Mesenchymal stem cell (in vitro differentiated cells and primary cell): ENCODE data around the gene CCL11.
A peak's percentile ranks its signal among the peaks of the same experiment; 100 is the strongest.

Source experiments
- DNase-seq: peaks from one replicate; pipeline ENCODE4 v3.0.0-alpha.2; 2013
- H2AFZ ChIP-seq: one replicate; pipeline ENCODE4 v1.6.1; 2013; ENCODE audit warnings: low read depth, mild to moderate bottlenecking, control low read depth, inconsistent platforms, low read length, moderate library complexity
- H2AK5ac ChIP-seq: 2 replicates; pipeline ENCODE4 v1.6.1; 2013; ENCODE audit warnings: low read length, moderate library complexity, mild to moderate bottlenecking, inconsistent platforms; ENCODE audit not compliant: severe bottlenecking
- H2BK120ac ChIP-seq: one replicate; pipeline ENCODE4 v1.6.1; 2013; ENCODE audit warnings: low read depth, mild to moderate bottlenecking, inconsistent platforms, low read length, moderate library complexity
- H2BK12ac ChIP-seq, 2 experiments: one replicate each; pipeline ENCODE4 v1.6.1; 2013; ENCODE audit warnings: inconsistent platforms in 2 of 2, low read length in 2 of 2, mild to moderate bottlenecking in 2 of 2, moderate library complexity in 2 of 2, control low read depth in 1 of 2
- H2BK15ac ChIP-seq: one replicate; pipeline ENCODE4 v1.6.1; 2013; ENCODE audit warnings: mild to moderate bottlenecking, low read depth, inconsistent platforms; ENCODE audit not compliant: poor library complexity, severe bottlenecking
- H2BK5ac ChIP-seq: 2 replicates; pipeline ENCODE4 v1.6.1; 2013; ENCODE audit warnings: low read depth, mild to moderate bottlenecking, low read length, control low read depth, inconsistent platforms; ENCODE audit not compliant: poor library complexity, severe bottlenecking
- H3K14ac ChIP-seq, 2 experiments: one replicate each; pipeline ENCODE4 v1.6.1; 2013; ENCODE audit warnings: inconsistent platforms in 2 of 2, low read length in 2 of 2, control low read depth in 1 of 2, mild to moderate bottlenecking in 1 of 2, moderate library complexity in 1 of 2
- H3K18ac ChIP-seq, 2 experiments: one replicate each; pipeline ENCODE4 v1.6.1; 2013; ENCODE audit warnings: inconsistent platforms in 2 of 2, low read length in 2 of 2, control low read depth in 1 of 2, low read depth in 1 of 2, mild to moderate bottlenecking in 1 of 2
- H3K23ac ChIP-seq, 2 experiments: one replicate each; pipeline ENCODE4 v1.6.1; 2013; ENCODE audit warnings: inconsistent platforms in 2 of 2, low read length in 2 of 2, mild to moderate bottlenecking in 2 of 2, moderate library complexity in 2 of 2, control low read depth in 1 of 2
- H3K27ac ChIP-seq: 2 replicates; pipeline ENCODE4 v1.5.1; 2013; ENCODE audit warnings: mild to moderate bottlenecking, moderate library complexity, low read length, control low read depth, inconsistent platforms; ENCODE audit not compliant: poor library complexity, severe bottlenecking
- H3K27me3 ChIP-seq, 2 experiments: 2 replicates each; pipeline versions ENCODE4 v1.6.1 to v1.7.0; 2013; ENCODE audit warnings: low read length in 2 of 2, mild to moderate bottlenecking in 2 of 2, moderate library complexity in 2 of 2, control low read depth in 1 of 2, inconsistent platforms in 1 of 2; ENCODE audit not compliant: control insufficient read depth in 1 of 2, insufficient read depth in 1 of 2
- H3K36me3 ChIP-seq, 2 experiments: 2 replicates each; pipeline versions ENCODE4 v1.6.1 to v1.7.0; 2013; ENCODE audit warnings: low read length in 2 of 2, control low read depth in 1 of 2, inconsistent platforms in 1 of 2, low read depth in 1 of 2, mild to moderate bottlenecking in 1 of 2; ENCODE audit not compliant: insufficient read depth in 2 of 2, control insufficient read depth in 1 of 2
- H3K4ac ChIP-seq, 2 experiments: one replicate each; pipeline ENCODE4 v1.6.1; 2013; ENCODE audit warnings: inconsistent platforms in 2 of 2, low read length in 2 of 2, mild to moderate bottlenecking in 2 of 2, moderate library complexity in 2 of 2, control low read depth in 1 of 2, low read depth in 1 of 2
- H3K4me1 ChIP-seq: 2 replicates; pipeline ENCODE4 v1.6.1; 2013; ENCODE audit warnings: low read depth, low read length, control low read depth; ENCODE audit not compliant: control insufficient read depth, insufficient read depth
- H3K4me2 ChIP-seq: 2 replicates; pipeline ENCODE4 v1.6.1; 2013; ENCODE audit warnings: low read length, mild to moderate bottlenecking, inconsistent platforms; ENCODE audit not compliant: poor library complexity, severe bottlenecking
- H3K4me3 ChIP-seq, 2 experiments: 2 replicates each; pipeline versions ENCODE4 v1.5.1 to v1.7.0; 2013; ENCODE audit warnings: low read length in 2 of 2, mild to moderate bottlenecking in 2 of 2, control low read depth in 1 of 2, low read depth in 1 of 2; ENCODE audit not compliant: insufficient read depth in 1 of 2
- H3K79me1 ChIP-seq: replicated peaks from 2 replicates; pipeline ENCODE4 v1.6.1; 2013; ENCODE audit warnings: mild to moderate bottlenecking, control low read depth, low read length, inconsistent platforms; ENCODE audit not compliant: poor library complexity, severe bottlenecking
- H3K9ac ChIP-seq: 2 replicates; pipeline ENCODE4 v1.7.0; 2013; ENCODE audit warnings: mild to moderate bottlenecking, low read length, moderate library complexity
- H3K9me3 ChIP-seq: 2 replicates; pipeline ENCODE4 v1.7.0; 2013; ENCODE audit warnings: mild to moderate bottlenecking, low read length; ENCODE audit not compliant: control insufficient read depth
- H4K8ac ChIP-seq: one replicate; pipeline ENCODE4 v1.6.1; 2013; ENCODE audit warnings: inconsistent platforms, mild to moderate bottlenecking, low read length, moderate library complexity
- H4K91ac ChIP-seq: one replicate; pipeline ENCODE4 v1.6.1; 2013; ENCODE audit warnings: mild to moderate bottlenecking, low read length, inconsistent platforms
- WGBS: methylation state at CpG from one replicate; pipeline ENCODE4 v1.1.7; 2013; ENCODE audit warnings: mixed read lengths; 5-methylcytosine and 5-hydroxymethylcytosine counted together

CCL11 gene

DNA sequence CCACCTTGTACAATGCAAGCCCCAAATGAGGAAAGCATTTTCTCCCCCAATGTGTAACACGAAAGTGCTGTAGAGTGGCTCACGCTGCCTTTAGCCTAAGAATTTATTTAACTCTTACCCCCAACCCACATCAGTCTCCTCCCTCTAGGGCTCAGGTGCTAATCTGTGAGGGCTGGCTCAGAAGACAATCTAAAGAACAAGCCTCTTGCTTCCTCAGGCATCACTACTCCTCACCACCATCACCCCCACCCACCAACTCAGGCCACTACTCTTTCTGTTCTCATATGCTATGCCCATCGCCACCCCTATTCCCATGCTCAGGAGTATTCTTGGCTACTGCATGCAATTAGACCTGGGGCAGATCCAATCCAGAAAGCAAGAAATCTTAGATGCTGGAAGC is 34.4 kb upstream of the CCL11 start:
- no peak for DNase-seq
- Histone ChIP-seq H2AFZ (no peak overlapping the region), H3K9me3 (no peaks in the 10 kb centered on the region)

DNA sequence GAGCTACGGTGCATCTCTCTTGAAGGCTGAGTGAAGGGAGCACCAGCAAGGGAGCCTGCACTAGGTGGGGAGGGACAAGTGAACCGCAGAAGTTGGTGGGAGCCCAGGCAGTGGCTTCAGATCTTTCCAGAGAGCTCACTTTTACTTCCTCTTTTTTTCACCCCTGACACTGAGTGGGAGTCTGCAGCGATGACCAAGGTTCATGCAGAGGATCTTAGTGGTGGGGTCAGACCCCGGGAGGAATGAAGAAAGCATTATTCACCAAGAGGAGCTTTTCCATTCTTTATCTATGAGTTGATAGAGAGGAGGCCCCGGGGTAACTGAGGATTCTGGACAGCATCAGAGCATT is 33.5 kb upstream of the CCL11 start:
- DNase-seq: no peak
- Histone ChIP-seq H3K4me2 (no peak overlapping the region), H4K8ac (no peak overlapping the region), H3K36me3 (peaks cover 0 to 11% of the 10 kb centered on the region in 2 experiments), H3K4ac (no peak overlapping the region), H3K27me3 (no peaks in the 10 kb centered on the region), H3K79me1 (no peaks in the 10 kb centered on the region), H3K4me1 (peaks cover 25% of the 10 kb centered on the region), H3K27ac (peak overlapping the region; percentile 88), H2BK120ac (peak overlapping the region; percentile 11), H3K23ac (no peak overlapping the region), H3K18ac (peak overlapping the region in 1 of 2 experiments; percentile 71), H4K91ac (peak overlapping the region; percentile 70), H3K4me3 (no peak overlapping the region), H2AFZ (no peak overlapping the region), H3K9me3 (no peaks in the 10 kb centered on the region), H3K14ac (no peak overlapping the region), H2AK5ac (peak overlapping the region; percentile 62), H2BK5ac (peak overlapping the region; percentile 50), H2BK12ac (peak overlapping the region in 1 of 2 experiments; percentile 59), H3K9ac (peak overlapping the region; percentile 81), H2BK15ac (no peak overlapping the region)
- WGBS: 32% methylated on average over 3 of the region's 5 CpGs

More for the DNA sequence above, 34.4 kb upstream of the CCL11 start:
- Histone ChIP-seq H2BK120ac (peak overlapping the region; percentile 11), H3K4ac (no peak overlapping the region), H3K79me1 (no peaks in the 10 kb centered on the region), H3K14ac (no peak overlapping the region), H2BK12ac (no peak overlapping the region), H4K91ac (no peak overlapping the region), H3K36me3 (peaks cover 0 to 2% of the 10 kb centered on the region in 2 experiments), H4K8ac (no peak overlapping the region), H3K18ac (no peak overlapping the region), H2BK15ac (no peak overlapping the region), H3K23ac (no peak overlapping the region), H2BK5ac (no peak overlapping the region), H3K4me3 (no peak overlapping the region), H3K27ac (no peak overlapping the region), H3K27me3 (peaks cover 0 to under 1% of the 10 kb centered on the region in 2 experiments), H3K4me1 (peaks cover 23% of the 10 kb centered on the region), H3K9ac (no peak overlapping the region), H2AK5ac (peak overlapping the region; percentile 76), H3K4me2 (no peak overlapping the region)
- WGBS: 85% methylated on average over 3 of the region's 3 CpGs

DNA sequence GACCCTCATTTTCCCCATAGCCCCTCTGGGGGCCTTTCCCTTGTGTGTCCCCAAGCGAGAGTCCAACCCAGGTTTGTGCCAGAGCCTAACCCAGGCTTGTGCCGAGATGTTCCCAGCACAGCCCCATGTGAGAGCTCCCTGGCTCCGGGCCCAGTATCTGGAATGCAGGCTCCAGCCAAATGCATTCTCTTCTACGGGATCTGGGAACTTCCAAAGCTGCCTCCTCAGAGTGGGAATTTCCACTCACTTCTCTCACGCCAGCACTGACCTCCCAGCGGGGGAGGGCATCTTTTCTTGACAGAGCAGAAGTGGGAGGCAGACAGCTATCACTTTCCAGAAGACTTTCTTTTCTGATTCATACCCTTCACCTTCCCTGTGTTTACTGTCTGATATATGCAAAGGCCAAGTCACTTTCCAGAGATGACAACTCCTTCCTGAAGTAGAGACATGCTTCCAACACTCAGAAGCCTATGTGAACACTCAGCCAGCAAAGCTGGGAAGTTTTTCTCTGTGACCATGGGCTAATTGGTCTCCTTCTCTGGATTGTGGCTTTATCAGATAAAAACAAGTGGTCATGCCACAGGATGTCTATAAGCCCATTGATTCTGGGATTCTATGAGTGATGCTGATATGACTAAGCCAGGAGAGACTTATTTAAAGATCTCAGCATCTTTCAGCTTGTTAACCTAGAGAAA is 33.0 kb upstream of the CCL11 start:
- H2BK15ac ChIP-seq: no peak overlapping the region
- no peaks in the 10 kb centered on the region for H3K79me1 ChIP-seq
- H3K23ac ChIP-seq: no peak overlapping the region
- no peak overlapping the region for H4K91ac ChIP-seq
- no peaks in the 10 kb centered on the region for H3K27me3 ChIP-seq
- no peak overlapping the region for H3K18ac ChIP-seq
- peak; percentile 96 for DNase-seq
- peak overlapping the region in 1 of 2 experiments; percentile 36 for H3K4me3 ChIP-seq
- peak overlapping the region in 1 of 2 experiments; percentile 64 for H3K4ac ChIP-seq
- peak overlapping the region; percentile 88 for H3K27ac ChIP-seq
- peaks cover 0 to 15% of the 10 kb centered on the region in 2 experiments for H3K36me3 ChIP-seq
- H2BK5ac ChIP-seq: peak overlapping the region; percentile 50
- 8% methylated on average over 6 of the region's 6 CpGs for WGBS
- no peak overlapping the region for H2BK120ac ChIP-seq
- peak overlapping the region; percentile 81 for H3K9ac ChIP-seq
- no peaks in the 10 kb centered on the region for H3K9me3 ChIP-seq
- H2AFZ ChIP-seq: no peak overlapping the region
- H2BK12ac ChIP-seq: no peak overlapping the region
- no peak overlapping the region for H3K14ac ChIP-seq
- H3K4me2 ChIP-seq: no peak overlapping the region
- H2AK5ac ChIP-seq: peak overlapping the region; percentile 46
- no peak overlapping the region for H4K8ac ChIP-seq
- peaks cover 25% of the 10 kb centered on the region for H3K4me1 ChIP-seq

DNA sequence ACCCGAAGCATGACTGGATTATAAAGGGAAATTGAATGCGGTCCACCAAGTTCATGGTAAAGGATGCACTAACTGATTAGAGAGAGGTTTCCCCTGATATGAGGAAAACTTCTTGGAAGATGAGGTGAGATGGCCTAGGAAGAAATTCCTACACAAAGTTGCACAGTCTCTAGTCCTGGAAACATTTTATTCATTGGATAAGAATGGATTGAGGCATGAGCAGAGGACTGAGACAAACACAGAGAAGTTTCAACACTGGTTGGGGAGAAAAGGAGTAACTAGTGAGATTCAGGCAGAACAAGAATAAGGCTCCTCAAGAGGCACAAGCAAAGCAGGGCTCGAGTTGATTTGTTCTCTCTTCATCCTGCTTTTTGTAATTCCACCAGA is 32.4 kb upstream of the CCL11 start:
- Histone ChIP-seq H4K91ac (no peak overlapping the region), H2BK5ac (no peak overlapping the region), H4K8ac (no peak overlapping the region), H3K79me1 (no peaks in the 10 kb centered on the region), H2AFZ (no peak overlapping the region), H3K18ac (peak overlapping the region in 1 of 2 experiments; percentile 31), H3K27me3 (no peaks in the 10 kb centered on the region), H3K14ac (no peak overlapping the region), H2BK15ac (no peak overlapping the region), H2BK120ac (no peak overlapping the region), H3K9ac (peak overlapping the region; percentile 81), H3K27ac (peak overlapping the region; percentile 88), H3K4me1 (peaks cover 24% of the 10 kb centered on the region), H2AK5ac (peak overlapping the region; percentile 80), H3K4me3 (peak overlapping the region in 1 of 2 experiments; percentile 36), H3K9me3 (no peaks in the 10 kb centered on the region), H3K4me2 (no peak overlapping the region), H2BK12ac (no peak overlapping the region), H3K36me3 (peaks cover 0 to 15% of the 10 kb centered on the region in 2 experiments), H3K23ac (no peak overlapping the region), H3K4ac (peak overlapping the region in 1 of 2 experiments; percentile 42)
- DNase-seq: no peak
- 63% methylated on average over 3 of the region's 3 CpGs for WGBS
